GM19238 (cell line): ENCODE data around the gene FHIT.

Source experiments
- DNase-seq: peaks from one replicate; pipeline ENCODE4 v3.0.0; 2011; ENCODE audit warnings: low spot score; ENCODE audit not compliant: insufficient read length

The FHIT gene

GRCh38 chr3:60431599-60431958 lies 819.7 kb downstream of the FHIT start:
- no peak for DNase-seq

GRCh38 chr3:60430205-60430604 lies 821.0 kb downstream of the FHIT start:
- no peak for DNase-seq

GRCh38 chr3:60427109-60427508 lies 824.1 kb downstream of the FHIT start:
- no peak for DNase-seq

GRCh38 chr3:60424942-60425341 lies 826.3 kb downstream of the FHIT start:
- no peak for DNase-seq

- DNase-seq: no peak
Measured at GRCh38 chr3:60424034-60424433, 827.2 kb downstream of the FHIT start.

GRCh38 chr3:60423556-60423955 lies 827.7 kb downstream of the FHIT start:
- DNase-seq: no peak

GRCh38 chr3:60421749-60422446 lies 829.4 kb downstream of the FHIT start:
- no peak for DNase-seq

- DNase-seq: no peak
Measured at GRCh38 chr3:60417576-60417975, 833.7 kb downstream of the FHIT start.

- no peak for DNase-seq
Measured at GRCh38 chr3:60414011-60414410, 837.2 kb downstream of the FHIT start.

GRCh38 chr3:60413551-60413950 lies 837.7 kb downstream of the FHIT start:
- no peak for DNase-seq

GRCh38 chr3:60403866-60404265 lies 847.4 kb downstream of the FHIT start:
- no peak for DNase-seq

- no peak for DNase-seq
Measured at GRCh38 chr3:60402931-60403330, 848.3 kb downstream of the FHIT start.

GRCh38 chr3:60399861-60400845 lies 851.1 kb downstream of the FHIT start:
- no peak for DNase-seq

- no peak for DNase-seq
Measured at GRCh38 chr3:60399292-60399691, 852.0 kb downstream of the FHIT start.

GRCh38 chr3:60395173-60395762 lies 856.0 kb downstream of the FHIT start:
- DNase-seq: no peak

- no peak for DNase-seq
Measured at GRCh38 chr3:60393946-60394345, 857.3 kb downstream of the FHIT start.

GRCh38 chr3:60392501-60392900 lies 858.8 kb downstream of the FHIT start:
- no peak for DNase-seq

- DNase-seq: no peak
Measured at GRCh38 chr3:60391292-60391691, 860.0 kb downstream of the FHIT start.

GRCh38 chr3:60388731-60389130 lies 862.5 kb downstream of the FHIT start:
- DNase-seq: no peak

- DNase-seq: no peak
Measured at GRCh38 chr3:60386306-60386705, 864.9 kb downstream of the FHIT start.

- no peak for DNase-seq
Measured at GRCh38 chr3:60384341-60384740, 866.9 kb downstream of the FHIT start.

GRCh38 chr3:60383345-60383744 lies 867.9 kb downstream of the FHIT start:
- DNase-seq: no peak
